ENCODE results near the gene PLBD2.

PLBD2 gene

DNA sequence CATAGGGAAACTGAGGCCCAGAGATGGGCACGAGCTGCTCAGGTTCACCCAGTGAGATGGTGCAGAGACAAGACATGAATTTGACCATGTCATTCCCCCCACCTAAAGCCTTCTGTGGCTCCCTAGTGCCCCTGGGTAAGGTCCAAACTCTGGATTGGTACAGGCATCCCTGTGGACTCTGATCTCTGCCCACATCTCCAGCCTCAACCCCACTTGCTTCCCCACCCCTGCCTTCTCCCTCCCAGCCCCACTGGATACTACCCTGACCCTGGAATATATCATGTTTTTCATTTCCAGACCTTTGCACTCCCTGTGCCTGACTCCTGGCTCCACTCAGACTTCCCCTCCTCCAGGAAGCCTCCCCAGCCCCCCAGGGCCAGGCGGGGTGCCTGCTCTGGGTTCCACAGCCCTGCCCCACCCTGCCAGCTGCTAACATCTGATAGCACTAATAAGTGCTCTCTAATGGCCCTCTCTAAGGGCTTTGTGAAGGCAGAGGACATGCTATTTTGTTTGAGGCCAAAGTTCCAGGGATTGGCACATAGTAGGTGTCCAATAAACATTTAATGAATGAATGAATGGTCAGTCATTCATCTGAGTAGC is 62.7 kb downstream of the PLBD2 start:
- no peak for DNase-seq (ENCODE audit: low read depth)

DNA sequence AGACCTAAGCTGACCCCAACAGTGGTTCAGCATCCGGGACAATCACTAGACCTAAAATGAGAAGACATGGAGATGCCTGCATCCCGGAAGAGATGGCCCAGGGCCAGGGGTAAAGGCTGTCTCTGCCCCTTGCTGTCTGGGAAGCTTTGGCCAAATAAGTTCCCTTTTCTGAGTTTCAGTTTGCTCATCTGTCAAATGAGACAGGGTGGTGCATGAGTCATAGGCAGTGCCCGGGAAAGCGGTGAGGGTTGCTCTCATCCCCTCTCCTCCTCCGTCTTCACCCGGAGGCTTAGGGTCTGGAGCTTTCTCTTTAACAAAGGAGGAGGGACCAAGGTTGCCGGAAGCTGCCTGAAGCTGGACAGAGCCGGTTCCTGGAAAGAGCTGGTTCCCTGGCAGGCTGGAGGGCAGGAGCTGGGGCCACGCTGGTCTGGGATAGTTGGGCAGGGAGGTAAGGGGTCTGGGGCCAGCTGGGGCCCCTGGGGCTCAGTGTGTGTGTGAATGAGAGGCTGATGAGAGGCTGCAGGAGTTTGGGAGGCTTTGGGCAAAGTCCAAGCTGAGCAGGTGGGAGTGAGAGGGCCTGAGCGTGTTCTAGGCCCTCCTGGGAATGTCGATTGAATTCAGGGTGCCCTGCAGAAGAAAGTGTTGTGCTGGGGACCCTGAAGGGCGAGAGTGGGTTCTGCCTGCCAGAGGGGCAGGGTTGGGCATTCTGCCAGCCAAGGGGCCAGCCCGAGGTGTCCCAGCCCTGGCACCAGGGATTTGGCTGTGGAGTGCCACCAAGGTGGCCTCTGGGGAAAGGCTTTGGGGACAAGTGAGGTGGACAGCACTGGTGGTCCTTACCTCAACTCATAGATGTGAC is 63.9 kb downstream of the PLBD2 start, which contains the start of gene SDSL:
SDSL (plus strand) TSS at position 351 of the 856 bp plus-strand sequence. CDS start 5,603 bp downstream, outside the sequence.
- peak; percentile 81 for DNase-seq (ENCODE audit: low read depth)

DNA sequence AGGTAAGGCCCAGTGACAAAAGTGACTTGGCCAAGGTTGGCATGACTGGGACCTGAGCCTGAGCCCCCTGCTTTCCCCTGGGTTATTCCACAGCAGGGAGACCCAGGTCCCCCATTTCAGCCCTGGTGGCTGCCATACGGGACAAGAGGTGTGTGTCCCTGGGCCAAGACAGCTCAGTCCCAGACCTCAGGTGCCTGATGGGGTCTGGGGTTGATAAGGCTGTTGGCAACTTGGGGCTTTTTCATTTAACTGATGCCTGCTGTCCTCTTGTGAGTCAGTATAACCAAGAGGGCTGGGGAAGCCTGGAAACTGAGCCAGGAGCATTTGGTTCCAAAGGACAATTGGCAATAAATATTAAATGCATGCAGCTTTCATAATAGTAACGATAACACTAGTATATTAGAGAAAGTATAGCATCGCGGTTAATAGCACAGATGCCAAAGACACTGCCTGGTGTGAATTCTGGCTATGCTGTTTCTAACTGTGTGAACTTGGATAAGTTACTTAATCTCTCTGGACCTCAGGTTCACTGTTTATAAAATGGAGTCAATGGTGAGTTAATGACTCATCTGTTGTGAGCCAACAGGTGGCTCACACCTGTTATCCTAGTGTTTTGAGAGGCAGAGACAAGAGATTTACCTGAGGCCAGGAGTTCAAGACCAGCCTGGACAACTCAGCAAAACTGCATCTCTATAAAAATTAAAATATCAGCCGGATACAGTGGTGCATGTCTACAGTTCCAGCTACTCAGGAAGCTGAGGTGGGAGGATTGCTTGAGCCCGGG is 64.7 kb downstream of the PLBD2 start:
- no peak for DNase-seq (ENCODE audit: low read depth)

DNA sequence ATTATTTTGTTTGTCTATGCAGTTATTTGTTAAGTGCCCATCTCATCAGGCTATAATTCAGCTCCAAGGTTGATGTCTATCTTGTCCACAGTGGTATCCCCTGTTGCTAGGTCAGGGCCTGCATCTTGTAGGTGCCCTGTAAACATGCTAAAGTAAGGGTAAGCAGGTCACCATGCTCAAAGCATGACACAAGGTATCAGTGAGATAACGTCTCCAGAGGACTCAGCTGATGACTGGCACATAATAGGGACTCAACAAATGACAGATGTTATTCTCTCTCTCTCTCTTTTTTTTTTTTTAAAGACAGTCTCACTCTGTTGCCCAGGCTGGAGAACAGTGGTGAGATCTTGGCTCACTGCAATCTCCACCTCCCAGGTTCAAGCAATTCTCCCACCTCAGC is 66.1 kb downstream of the PLBD2 start:
- no peak for DNase-seq (ENCODE audit: low read depth)

DNA sequence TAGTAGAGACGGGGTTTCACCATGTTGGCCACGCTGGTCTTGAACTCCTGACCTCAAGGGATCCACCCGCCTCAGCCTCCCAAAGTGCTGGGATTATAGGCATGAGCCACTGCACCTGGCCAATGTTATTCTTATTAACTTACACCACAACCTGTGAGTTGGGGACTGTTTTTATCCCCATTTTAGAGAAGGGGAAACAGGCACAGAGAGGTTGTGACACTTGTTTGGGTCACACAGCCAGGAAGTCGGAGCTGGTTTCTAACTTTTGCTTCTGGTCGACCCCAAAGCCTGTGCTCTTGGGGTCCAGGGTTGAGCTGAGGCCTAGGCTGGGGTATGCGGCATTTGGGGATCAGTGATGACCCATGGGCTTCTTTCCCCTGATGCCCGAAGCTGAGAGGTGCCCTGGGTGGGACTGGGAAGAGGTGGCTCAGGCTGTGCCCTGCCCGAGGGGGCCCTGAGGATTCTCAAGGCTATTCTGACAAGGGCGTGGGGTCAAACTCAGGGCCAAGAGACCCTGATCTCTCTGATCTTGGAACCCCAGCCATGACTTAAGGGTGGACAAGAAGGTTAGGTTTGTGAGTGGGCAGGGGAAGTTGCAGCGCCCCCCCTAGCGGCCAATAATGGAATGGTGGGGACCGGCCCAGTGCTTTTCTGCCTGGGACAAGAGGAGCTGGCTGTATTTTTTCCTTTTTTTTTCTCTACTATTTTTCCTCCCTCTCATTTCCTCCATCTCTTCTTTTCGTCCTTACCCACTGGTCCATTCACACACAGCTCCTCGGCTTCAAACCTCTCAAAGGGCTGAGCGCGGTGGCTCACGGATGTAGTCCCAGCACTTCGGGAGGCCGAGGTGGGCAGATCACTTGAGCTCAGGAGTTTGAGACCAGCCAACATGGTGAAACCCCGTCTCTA is 66.8 kb downstream of the PLBD2 start:
- peak; percentile 30 for DNase-seq (ENCODE audit: low read depth)

DNA sequence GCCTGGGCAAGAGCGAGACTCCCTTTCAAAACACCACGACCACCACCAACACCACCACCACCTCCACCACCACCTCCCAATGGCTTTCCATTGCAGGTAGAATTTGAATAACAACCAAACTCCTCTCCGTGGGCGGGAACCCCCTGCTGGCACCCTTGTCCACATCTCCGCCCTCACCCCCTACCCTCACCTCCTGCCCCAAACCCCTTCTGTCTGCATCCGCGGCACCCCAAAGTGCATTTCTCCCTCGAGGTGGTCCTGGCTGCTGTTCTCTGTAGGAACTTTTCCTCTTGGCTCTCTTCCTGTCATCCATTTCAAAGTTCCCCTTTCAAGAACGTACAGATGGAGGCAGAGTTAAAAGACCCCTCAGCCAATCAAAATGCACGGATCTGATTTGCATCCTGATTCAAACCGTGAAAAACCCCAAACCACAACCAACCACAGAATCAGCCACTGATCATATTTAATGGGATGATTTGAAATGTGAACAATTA is 67.6 kb downstream of the PLBD2 start:
- no peak for DNase-seq (ENCODE audit: low read depth)

DNA sequence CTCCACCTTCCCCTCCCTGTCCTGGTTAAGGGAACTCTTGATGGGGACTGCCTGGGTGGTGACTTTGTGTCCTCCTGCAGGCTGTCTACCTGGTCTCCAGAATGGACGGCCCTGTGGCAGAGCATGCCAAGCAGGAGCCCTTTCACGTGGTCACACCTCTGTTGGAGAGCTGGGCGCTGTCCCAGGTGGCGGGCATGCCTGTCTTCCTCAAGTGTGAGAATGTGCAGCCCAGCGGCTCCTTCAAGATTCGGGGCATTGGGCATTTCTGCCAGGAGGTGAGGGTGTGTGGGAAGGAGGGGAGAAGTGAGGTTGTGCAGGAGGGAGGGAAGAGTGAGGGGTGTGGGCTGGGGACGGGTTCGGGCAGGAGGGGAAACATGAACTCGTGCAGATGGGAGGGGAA is 69.5 kb downstream of the PLBD2 start:
- DNase-seq (ENCODE audit: low read depth), result no peak

DNA sequence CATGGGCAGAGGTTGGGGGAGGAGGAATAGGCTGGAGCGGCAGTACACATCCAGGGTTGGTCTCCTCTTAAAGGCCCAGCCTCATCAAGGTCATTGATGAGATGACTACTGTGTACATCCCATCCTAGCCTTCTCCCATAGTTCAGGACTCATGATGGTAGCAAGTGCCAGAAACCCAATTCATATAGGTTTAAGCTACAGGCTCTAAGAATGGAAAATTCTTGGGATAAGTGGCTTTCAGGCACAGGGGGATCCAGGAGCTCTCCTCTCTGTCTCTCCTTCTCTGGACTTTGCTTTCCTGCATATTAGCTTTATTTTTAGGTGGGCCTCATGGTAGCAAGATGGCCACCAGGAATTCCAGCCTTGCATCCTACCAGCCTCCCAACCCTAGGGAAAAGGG is 70.1 kb downstream of the PLBD2 start:
- DNase-seq (ENCODE audit: low read depth), result no peak

DNA sequence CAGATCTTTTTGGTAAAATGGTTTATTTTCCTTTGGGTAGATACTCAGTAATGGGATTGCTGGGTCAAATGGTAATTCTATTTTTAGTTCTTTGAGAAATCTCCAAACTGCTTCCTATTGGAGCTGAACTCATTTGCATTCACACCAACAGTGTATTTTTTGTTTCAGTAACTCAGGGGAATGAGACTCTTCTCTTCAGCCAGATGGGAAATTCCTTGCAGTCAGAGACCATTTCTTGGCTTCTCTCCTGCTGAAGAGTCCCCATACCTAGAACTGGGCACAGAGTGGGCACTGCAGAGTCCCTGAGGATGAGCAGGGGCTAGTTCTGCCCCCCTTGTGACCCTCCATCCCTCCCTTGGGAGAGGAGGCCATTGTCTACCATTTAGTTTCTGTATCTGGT is 74.6 kb downstream of the PLBD2 start:
- DNase-seq (ENCODE audit: low read depth), result no peak

DNA sequence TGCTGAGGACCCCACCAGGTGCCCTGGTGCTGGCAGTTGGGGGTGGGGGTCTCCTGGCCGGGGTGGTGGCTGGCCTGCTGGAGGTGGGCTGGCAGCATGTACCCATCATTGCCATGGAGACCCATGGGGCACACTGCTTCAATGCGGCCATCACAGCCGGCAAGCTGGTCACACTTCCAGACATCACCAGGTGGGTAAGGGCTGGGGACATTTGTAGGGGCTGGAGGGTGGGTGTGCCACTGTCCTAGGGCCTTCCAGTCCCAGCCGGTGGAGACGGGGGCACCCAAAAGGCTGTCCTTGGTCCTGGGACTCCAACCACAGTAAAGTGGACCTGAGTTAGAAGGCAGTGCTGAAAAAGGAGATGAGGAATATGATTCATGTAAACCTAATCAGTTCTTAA is 77.0 kb downstream of the PLBD2 start:
- no peak for DNase-seq (ENCODE audit: low read depth)

DNA sequence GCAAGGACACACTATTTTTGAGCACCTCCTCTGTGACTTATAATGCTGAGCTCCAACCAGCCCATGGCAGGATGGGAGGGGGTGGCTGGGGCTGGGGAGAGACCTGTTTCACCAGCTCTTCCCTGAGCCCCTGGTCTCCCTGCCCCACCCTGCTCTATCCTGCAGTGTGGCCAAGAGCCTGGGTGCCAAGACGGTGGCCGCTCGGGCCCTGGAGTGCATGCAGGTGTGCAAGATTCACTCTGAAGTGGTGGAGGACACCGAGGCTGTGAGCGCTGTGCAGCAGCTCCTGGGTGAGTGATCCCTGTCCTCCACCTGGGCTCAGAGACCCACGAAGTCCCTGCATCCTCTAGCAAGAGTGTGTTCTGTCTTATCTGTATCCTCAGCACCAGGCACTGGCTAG is 78.2 kb downstream of the PLBD2 start:
- DNase-seq (ENCODE audit: low read depth), result no peak

DNA sequence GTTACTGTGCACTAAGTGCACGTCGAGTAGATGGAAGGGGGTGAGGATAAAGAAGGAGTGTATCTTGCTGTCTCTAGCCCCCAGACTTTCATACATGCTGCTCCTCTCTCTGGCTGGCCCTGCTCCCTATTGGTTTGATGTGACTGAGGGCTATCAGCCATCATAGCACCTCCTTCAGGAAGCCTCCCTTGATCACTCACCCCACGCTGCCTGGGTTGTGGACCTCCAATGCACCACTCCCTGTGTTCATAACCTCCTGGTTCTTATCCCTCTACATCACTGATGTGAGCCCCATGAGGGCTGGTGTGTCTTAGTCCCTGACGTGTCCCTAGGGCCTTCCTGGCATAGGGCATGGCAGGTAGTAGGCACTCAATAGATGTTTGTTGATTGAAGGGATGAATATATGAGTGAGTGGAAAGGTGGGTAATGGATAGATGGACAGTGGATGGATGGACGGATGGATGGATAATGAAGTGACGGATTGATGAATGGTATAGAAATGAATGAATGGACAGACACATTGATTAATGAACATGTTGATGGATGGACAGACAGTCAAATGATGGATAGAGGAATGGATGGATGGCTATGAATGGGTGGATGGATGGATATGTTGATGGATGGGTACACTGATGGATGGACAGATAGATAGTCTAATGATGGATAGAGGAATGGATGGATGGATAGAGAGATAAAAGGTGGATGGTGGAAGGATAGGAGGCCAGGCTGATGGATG is 78.8 kb downstream of the PLBD2 start:
- DNase-seq (ENCODE audit: low read depth), result no peak

DNA sequence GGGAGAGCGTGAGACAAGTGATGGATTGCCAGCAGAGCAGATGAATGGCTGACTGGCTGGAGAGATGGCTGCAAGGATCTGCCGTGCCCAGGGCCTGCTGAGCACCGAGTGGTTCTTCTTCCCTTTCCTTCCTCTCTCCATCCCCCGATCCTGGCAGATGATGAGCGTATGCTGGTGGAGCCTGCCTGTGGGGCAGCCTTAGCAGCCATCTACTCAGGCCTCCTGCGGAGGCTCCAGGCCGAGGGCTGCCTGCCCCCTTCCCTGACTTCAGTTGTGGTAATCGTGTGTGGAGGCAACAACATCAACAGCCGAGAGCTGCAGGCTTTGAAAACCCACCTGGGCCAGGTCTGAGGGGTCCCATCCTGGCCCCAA is 79.3 kb downstream of the PLBD2 start:
- DNase-seq (ENCODE audit: low read depth), result no peak

DNA sequence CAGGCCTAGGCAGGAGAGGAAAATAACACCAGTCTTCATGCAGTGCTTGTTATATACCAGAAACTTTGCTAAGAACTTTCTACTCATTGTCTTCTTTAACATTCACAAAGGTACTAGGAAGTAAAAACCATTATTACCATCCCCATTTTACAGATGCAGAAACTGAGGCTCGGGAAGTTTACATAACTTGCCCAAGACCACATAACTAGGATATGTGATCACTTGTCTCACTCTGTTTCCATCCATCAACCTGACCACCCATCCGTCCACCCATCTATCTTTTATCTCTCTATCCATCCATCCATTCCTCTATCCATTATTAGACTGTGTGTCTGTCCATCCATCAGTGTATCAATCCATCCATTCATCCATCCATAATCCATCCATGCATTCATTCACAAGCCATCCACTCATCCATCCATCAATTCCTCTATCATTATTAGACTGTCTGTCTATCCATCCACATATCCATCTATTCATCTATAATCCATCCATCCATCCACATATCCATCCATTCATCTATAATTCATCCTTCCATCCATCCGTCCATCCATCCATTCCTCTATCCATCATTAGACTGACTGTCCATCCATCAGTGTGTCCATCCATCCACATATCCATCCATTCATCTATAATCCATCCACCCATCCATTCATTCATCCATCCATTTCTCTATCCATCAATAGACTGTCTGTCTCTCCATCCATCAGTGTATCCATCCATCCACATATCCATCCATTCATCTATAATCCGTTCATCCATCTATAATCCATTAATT is 80.3 kb downstream of the PLBD2 start:
- no peak for DNase-seq (ENCODE audit: low read depth)

DNA sequence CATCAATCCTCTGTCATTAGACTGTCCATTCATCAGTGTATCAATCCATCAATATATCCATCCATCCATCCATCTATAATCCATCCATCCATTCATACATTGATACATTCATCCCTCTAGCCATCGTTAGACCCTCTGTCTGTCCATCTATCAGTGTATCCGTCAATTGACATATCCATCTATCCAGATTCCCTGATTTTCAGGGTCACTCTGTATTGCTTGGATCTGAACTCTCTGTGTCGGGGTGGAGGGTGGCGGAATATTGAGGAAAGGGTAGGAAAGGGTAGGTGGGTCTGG is 80.9 kb downstream of the PLBD2 start:
- DNase-seq (ENCODE audit: low read depth), result no peak

DNA sequence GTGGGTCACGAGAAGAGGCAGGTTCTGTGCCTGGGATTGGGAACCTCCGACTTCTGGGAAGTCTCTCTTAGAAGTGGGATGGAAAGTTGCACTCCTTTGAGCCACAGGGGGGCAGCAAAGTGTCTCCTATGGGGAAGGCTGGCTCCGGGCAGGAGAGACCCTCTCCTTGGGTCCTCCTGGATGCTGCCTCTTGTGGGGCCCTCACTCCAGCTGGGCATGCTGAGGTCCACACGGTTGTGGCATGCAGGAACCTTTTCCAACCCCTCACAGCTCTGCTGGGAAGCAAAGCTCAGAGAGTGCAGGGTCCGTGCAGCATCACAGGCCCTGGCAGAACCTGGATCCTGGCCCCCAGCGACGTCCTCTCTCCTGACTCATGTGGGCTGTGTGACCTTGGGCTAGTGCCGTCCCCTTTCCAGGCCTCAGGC is 81.2 kb downstream of the PLBD2 start:
- no peak for DNase-seq (ENCODE audit: low read depth)

DNA sequence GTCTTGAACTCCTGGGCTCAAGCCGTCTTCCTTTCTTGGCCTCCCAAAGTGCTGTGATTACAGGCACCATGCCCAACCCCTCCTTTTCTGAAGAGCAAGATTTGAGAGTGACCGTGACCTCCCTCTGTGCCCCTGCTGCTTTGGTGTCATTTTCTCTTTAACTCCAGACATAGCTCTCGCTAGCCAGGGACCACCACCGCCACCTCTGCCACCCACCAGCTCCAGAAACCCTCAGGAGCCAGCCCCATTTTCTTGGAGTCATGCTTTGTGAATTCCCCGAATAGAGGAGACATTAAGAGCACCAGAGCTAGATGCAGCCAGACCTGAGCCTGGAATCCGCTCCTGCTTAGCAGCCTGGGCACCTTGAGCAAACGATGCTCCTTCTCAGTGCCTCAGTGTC is 81.9 kb downstream of the PLBD2 start:
- no peak for DNase-seq (ENCODE audit: low read depth)
